SK-N-MC (cell line): ENCODE data around the gene HIVEP2.

Experiments
- DNase-seq: peaks from one replicate; pipeline ENCODE4 v3.0.0-alpha.2; 2011; ENCODE audit warnings: low read depth, low spot score
- H3K27ac ChIP-seq: fragments of 200-600 bp; sonication (generic); 2 replicates; pipeline ENCODE4 v1.5.1; 2016; ENCODE audit warnings: mixed run types
- H3K36me3 ChIP-seq: fragments of 200-600 bp; sonication (generic); 2 replicates; pipeline ENCODE4 v1.6.1; 2017; ENCODE audit warnings: antibody characterized with exemption, low read length, mixed read lengths; ENCODE audit not compliant: insufficient read depth
- H3K4me3 ChIP-seq: fragments of 200-600 bp; sonication (generic); 2 replicates; pipeline ENCODE4 v1.5.1; 2016
- H3K9ac ChIP-seq: fragments of 200-600 bp; sonication (generic); 2 replicates; pipeline ENCODE4 v1.8.0; 2017; ENCODE audit warnings: mixed run types, mixed read lengths; ENCODE audit not compliant: insufficient read length
- H3K9me3 ChIP-seq: fragments of 200-600 bp; sonication (generic); 2 replicates; pipeline ENCODE4 v1.6.1; 2017; ENCODE audit warnings: low read depth, mild to moderate bottlenecking, antibody characterized with exemption, low read length, moderate library complexity, mixed read lengths
- EZH2 ChIP-seq: fragments of 200-600 bp; sonication (generic); IDR thresholded peaks from one replicate; pipeline ENCODE4 v1.6.1; 2017; ENCODE audit warnings: antibody characterized with exemption
- FOXP2 ChIP-seq: optimal IDR thresholded peaks from 2 replicates; pipeline ENCODE3; 2011; ENCODE audit warnings: mild to moderate bottlenecking, moderate library complexity; ENCODE audit not compliant: insufficient read depth; ENCODE audit errors: extremely low read length, control extremely low read depth
- POLR2AphosphoS5 ChIP-seq: IDR thresholded peaks from 2 replicates; pipeline ENCODE4 v1.6.1; 2012; ENCODE audit warnings: mild to moderate bottlenecking, low read depth, low read length, borderline replicate concordance

Gene HIVEP2

GRCh38 chr6:142823256-142823902, 121.6 kb downstream of the HIVEP2 start:
- H3K9me3 ChIP-seq: no peaks in the 10 kb centered on the region
- no peak overlapping the region for H3K9ac ChIP-seq
- H3K4me3 ChIP-seq: no peak overlapping the region
- DNase-seq: no peak
- TF ChIP-seq EZH2 (no peak), FOXP2 (no peak)
- no peak overlapping the region for H3K27ac ChIP-seq
- H3K36me3 ChIP-seq: no peaks in the 10 kb centered on the region

- TF ChIP-seq FOXP2 (no peak), EZH2 (no peak), POLR2AphosphoS5 (no peak)
- DNase-seq: no peak
- no peaks in the 10 kb centered on the region for H3K36me3 ChIP-seq
- no peak overlapping the region for H3K27ac ChIP-seq
- H3K9me3 ChIP-seq: no peaks in the 10 kb centered on the region
- no peak overlapping the region for H3K9ac ChIP-seq
- H3K4me3 ChIP-seq: no peak overlapping the region
These were observed 122.1 kb downstream of the HIVEP2 start for GRCh38 chr6:142822842-142823241.

GRCh38 chr6:142822383-142822782, 122.6 kb downstream of the HIVEP2 start:
- TF ChIP-seq EZH2: no peak
- no peak for TF ChIP-seq FOXP2
- TF ChIP-seq POLR2AphosphoS5: no peak
- Histone ChIP-seq H3K4me3 (no peak overlapping the region), H3K9ac (no peak overlapping the region), H3K36me3 (no peaks in the 10 kb centered on the region), H3K27ac (no peak overlapping the region), H3K9me3 (no peaks in the 10 kb centered on the region)
- no peak for DNase-seq

GRCh38 chr6:142821860-142822259, 123.1 kb downstream of the HIVEP2 start:
- Histone ChIP-seq H3K36me3 (no peaks in the 10 kb centered on the region), H3K27ac (no peak overlapping the region), H3K9ac (no peak overlapping the region), H3K4me3 (no peak overlapping the region), H3K9me3 (no peaks in the 10 kb centered on the region)
- no peak for TF ChIP-seq EZH2
- no peak for TF ChIP-seq POLR2AphosphoS5
- TF ChIP-seq FOXP2: no peak
- DNase-seq: no peak

- DNase-seq: no peak
- no peak overlapping the region for H3K4me3 ChIP-seq
- no peaks in the 10 kb centered on the region for H3K9me3 ChIP-seq
- H3K9ac ChIP-seq: no peak overlapping the region
- H3K27ac ChIP-seq: no peak overlapping the region
- TF ChIP-seq EZH2 (no peak), FOXP2 (no peak), POLR2AphosphoS5 (no peak)
- no peaks in the 10 kb centered on the region for H3K36me3 ChIP-seq
These were observed 123.7 kb downstream of the HIVEP2 start for GRCh38 chr6:142821164-142821716.

- Histone ChIP-seq H3K4me3 (no peak overlapping the region), H3K9ac (no peak overlapping the region), H3K9me3 (no peaks in the 10 kb centered on the region), H3K36me3 (no peaks in the 10 kb centered on the region), H3K27ac (no peak overlapping the region)
- no peak for DNase-seq
- TF ChIP-seq POLR2AphosphoS5 (no peak), EZH2 (no peak), FOXP2 (no peak)
These were observed 124.5 kb downstream of the HIVEP2 start for GRCh38 chr6:142820338-142821051.

- H3K27ac ChIP-seq: no peak overlapping the region
- H3K9ac ChIP-seq: no peak overlapping the region
- no peak overlapping the region for H3K4me3 ChIP-seq
These were observed 125.2 kb downstream of the HIVEP2 start for GRCh38 chr6:142819603-142820337.

GRCh38 chr6:142816486-142816885, 128.5 kb downstream of the HIVEP2 start:
- no peak overlapping the region for H3K9ac ChIP-seq
- no peak overlapping the region for H3K27ac ChIP-seq
- H3K36me3 ChIP-seq: no peaks in the 10 kb centered on the region
- H3K9me3 ChIP-seq: no peaks in the 10 kb centered on the region
- no peak for DNase-seq
- H3K4me3 ChIP-seq: no peak overlapping the region
- TF ChIP-seq FOXP2 (no peak), EZH2 (no peak), POLR2AphosphoS5 (no peak)

More at GRCh38 chr6:142819603-142820337, 125.2 kb downstream of the HIVEP2 start:
- no peak for TF ChIP-seq EZH2
- Histone ChIP-seq H3K36me3 (no peaks in the 10 kb centered on the region), H3K9me3 (no peaks in the 10 kb centered on the region)
- no peak for DNase-seq
